ENCODE results near the gene MORN4. TPM values are rescaled to one million over a fixed set of nuclear protein-coding genes. Genes with fewer than 3 reads are reported as not detected.
A peak's percentile ranks its signal among the peaks of the same experiment; 100 is the strongest.

The MORN4 gene
- 6.5 and 10.1 TPM in 2 replicates for total RNA-seq (ENCODE audit: low replicate concordance)

DNA sequence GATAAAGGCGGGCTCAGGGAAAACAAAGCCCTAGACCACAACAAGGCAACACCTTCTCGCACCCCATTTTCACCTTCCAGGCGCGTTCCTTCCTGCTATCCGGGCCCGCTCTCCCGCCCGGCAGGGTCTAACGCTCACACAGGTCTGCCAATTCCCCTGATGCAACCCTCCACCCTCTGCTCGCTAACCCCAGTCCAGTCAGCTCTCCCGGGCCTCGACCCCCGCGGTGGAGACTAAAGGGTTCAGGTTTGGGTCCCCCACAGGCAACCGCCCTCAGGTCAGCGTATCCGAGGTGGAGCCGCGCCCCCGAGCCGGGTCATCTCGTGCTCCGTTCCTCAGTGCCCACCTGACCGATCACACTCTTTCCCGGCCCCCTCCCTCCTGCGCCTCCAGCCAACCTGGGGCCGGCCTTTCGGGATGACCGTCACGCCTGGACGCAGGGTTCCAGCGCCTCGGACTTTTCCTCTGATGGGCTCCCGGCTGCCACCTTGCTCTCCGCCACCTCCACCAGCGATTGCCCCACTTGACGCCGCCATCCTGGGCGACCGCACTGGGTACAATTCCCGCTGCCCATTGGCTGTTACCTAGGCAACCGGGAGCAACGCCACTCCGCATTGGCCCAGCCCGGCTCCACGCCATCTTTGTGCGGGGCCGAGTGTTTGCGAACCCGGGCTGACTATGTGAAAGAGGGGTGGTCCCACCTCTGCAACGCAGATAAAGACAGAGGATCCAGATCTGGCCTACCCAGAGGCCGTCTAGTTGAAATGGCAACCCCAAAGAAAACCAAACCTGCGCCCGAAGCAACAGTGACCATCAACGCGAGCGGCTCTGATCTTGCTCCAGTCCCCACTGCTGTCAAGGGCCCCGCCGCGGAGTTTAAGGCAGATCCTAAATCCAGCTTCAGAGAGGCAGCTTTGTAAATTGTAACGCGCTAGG, at the start of gene MORN4:
Gene MORN4, minus strand, starts transcription at position 552 of the 936 bp plus-strand sequence. CDS start 13,847 bp downstream, outside the sequence.
- TF ChIP-seq, protein P1, sequence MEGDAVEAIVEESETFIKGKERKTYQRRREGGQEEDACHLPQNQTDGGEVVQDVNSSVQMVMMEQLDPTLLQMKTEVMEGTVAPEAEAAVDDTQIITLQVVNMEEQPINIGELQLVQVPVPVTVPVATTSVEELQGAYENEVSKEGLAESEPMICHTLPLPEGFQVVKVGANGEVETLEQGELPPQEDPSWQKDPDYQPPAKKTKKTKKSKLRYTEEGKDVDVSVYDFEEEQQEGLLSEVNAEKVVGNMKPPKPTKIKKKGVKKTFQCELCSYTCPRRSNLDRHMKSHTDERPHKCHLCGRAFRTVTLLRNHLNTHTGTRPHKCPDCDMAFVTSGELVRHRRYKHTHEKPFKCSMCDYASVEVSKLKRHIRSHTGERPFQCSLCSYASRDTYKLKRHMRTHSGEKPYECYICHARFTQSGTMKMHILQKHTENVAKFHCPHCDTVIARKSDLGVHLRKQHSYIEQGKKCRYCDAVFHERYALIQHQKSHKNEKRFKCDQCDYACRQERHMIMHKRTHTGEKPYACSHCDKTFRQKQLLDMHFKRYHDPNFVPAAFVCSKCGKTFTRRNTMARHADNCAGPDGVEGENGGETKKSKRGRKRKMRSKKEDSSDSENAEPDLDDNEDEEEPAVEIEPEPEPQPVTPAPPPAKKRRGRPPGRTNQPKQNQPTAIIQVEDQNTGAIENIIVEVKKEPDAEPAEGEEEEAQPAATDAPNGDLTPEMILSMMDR (IDR thresholded peaks at IDR 0.05; ENCODE audit: insufficient read depth, low read length), result no peak
- H3K4me3 ChIP-seq (ENCODE audit: low read depth, low read length), result peak within 1 kb of the TSS; percentile 90
- peak; percentile 90 for DNase-seq (ENCODE audit: low read depth)

DNA sequence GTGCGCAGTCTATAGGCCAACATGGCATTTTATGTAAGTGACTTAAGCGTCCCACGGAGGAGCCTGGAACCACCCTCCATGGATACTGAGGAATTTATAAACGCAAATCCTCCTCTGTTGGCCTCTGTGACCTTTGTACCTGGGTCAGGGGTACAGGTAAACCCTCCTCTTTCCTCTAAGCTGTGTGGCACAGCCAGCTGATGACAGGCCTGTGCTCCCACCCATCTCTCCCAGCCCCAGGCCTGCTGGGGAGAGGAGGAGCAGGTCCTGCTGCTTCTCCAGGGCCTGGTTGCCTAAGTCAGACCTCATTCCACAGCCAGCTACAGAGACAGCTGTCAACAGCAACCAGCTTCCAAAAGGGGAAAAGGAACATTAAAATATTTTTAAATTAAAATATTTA, 48.7 kb upstream of the MORN4 start:
- DNase-seq (ENCODE audit: low read depth), result no peak
- no peak overlapping the region for H3K4me3 ChIP-seq (ENCODE audit: low read depth, low read length)
- TF ChIP-seq, protein P1 (IDR thresholded peaks at IDR 0.05; ENCODE audit: insufficient read depth, low read length), result no peak

DNA sequence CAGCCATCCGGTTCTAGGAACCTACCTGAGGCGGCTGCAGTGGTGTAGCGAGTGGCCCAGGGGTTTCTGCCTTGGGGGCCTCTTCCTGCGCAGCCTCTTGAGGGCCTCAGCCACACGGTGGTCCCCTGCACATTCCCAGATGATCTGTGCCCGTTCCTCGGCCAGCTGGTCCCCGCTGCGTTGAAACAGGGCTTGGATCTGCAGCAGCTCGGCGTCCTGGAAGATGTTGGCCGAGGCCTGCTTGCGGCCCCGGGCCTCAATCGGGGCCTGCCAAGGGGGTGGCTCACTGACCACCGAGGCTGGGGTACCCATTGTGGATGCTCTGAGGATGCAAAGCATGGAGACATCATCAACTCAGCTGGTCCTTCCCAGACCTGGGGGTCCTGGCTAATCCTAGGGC, 46.3 kb upstream of the MORN4 start:
- no peak overlapping the region for H3K4me3 ChIP-seq (ENCODE audit: low read depth, low read length)
- TF ChIP-seq, protein P1 (IDR thresholded peaks at IDR 0.05; ENCODE audit: insufficient read depth, low read length), result no peak
- DNase-seq (ENCODE audit: low read depth), result no peak

DNA sequence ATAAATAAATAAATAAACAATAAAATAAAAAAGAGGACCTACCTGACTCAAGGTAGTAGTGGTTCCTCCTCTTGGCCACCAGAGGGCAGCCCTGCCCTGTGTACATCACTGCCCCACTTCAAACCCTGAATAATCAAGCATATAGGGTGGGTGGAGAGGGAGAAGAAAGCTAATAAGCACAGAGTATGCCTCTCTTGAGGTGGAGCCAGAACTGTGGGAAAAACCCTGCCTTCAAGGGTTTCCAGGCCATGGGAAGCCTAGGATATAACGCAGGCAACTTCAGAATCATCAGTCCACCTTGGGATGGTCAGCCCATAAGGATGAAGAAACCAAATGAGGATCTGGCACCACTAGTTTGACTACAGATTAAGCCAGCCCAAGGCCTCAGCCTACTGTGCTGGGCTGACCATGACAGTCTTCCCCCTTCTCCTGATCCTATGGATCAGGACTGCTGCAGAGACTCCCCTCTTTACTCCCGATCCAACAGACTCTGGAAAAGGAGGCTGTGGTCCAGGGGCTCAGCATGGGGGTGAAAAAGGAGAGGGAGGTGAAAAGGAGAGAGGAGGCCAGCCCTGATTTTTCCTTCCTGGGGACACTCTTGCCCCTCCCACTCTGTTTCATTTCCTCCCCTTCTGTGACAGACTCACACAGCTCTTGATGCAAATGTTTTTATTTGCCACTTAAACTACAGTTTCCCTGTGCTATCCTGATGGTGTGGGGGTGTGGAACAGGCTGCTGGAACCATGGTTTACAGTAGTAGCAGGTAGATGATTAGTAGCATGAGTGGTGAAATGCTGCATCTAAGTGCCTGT, 43.7 kb upstream of the MORN4 start:
- peak; percentile 69 for DNase-seq (ENCODE audit: low read depth)
- TF ChIP-seq, protein P1 (IDR thresholded peaks at IDR 0.05; ENCODE audit: insufficient read depth, low read length), result peak; percentile 89
- H3K4me3 ChIP-seq (ENCODE audit: low read depth, low read length), result no peak overlapping the region

DNA sequence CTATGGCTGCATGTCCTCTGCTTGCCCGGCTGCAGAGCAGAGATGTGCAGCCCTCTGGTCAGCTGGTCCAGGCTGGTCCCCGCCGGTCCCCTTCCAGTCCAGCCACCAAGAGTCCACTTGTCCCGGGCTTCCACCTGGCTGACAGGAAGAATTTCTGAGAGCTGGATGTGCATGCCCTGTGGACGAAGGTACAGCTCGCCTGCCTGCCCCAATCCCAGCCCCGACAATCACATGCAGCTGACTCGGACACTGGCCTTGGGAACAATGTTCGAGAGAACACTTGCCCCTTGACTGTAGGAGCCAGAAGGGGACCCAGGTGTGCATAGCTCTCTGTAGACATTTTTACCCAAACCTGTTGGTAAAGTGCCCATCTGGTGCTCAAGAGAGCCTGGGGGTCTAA, 41.9 kb upstream of the MORN4 start:
- no peak for DNase-seq (ENCODE audit: low read depth)
- TF ChIP-seq, protein P1 (IDR thresholded peaks at IDR 0.05; ENCODE audit: insufficient read depth, low read length), result no peak
- H3K4me3 ChIP-seq (ENCODE audit: low read depth, low read length), result no peak overlapping the region

DNA sequence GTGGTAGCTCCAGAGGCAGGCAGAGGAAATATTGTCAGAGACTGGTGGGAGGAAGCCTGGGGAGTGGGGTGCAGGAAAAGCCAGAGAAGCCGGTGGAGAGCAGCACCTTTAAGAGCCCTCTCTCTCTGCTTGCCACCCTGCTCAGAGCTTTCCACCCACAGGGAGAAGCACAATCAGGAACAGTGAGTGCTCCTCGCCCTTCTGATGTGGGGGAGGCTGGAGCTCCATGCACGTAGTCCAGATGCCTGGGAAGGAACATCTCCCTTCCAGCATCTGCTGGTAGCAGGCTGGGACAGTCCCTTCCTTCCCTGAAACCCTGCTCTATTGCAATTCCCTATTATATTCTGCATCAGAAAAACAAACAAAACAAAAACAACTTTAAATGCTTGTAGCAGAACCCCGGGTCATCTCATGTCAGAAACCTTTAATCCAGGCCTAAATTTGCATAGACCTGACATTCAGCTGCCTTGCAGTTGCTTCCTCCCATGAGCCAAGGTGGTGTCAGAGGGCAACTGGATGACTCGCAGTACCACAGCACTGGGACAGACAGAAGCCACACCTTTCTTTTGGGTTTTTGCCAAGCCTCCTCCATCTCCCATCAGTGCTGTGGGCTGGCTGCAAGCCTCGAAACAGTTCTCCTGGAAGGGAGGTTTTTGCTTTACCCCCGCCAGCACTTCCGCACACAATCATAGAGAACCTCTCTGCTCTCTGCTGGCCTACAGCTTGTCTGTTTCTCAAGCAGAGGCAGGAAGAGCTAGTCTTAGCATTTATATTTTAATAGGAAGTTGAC, 40.6 kb upstream of the MORN4 start:
- H3K4me3 ChIP-seq (ENCODE audit: low read depth, low read length), result no peak overlapping the region
- TF ChIP-seq, protein P1 (IDR thresholded peaks at IDR 0.05; ENCODE audit: insufficient read depth, low read length), result no peak
- DNase-seq (ENCODE audit: low read depth), result peak; percentile 78
